WTC11 (cell line): ENCODE data around the gene GNMT.

Experiments used
- CTCF ChIP-seq: fragments of 200-600 bp; IDR thresholded peaks from 2 replicates; pipeline ENCODE4 v1.8.0; 2022; ENCODE audit warnings: antibody characterized with exemption
- ESRRA ChIP-seq: sonication (generic); formaldehyde crosslinking; IDR thresholded peaks from 2 replicates; pipeline ENCODE4 v1.8.1; 2022; ENCODE audit warnings: mild to moderate bottlenecking, missing genetic modification reagents, borderline replicate concordance
- FOXK1 ChIP-seq: sonication (generic); formaldehyde crosslinking; IDR thresholded peaks from 2 replicates; pipeline ENCODE4 v1.8.0; 2022; ENCODE audit warnings: mild to moderate bottlenecking, moderate library complexity, missing genetic modification reagents
- PRDM15 ChIP-seq: sonication (generic); formaldehyde crosslinking; IDR thresholded peaks from 2 replicates; pipeline ENCODE4 v1.8.0; 2022; ENCODE audit warnings: missing genetic modification reagents

GRCh38 chr6:42938987-42939809 lies 21.4 kb upstream of the GNMT start:
- TF ChIP-seq PRDM15 (CRISPR knock-in tag) (no peak), CTCF (no peak), ESRRA (CRISPR knock-in tag) (no peak), FOXK1 (CRISPR knock-in tag) (no peak)
